H1 (cell line): ENCODE measurements around the gene CHDH. TPM values are rescaled to one million over a fixed set of nuclear protein-coding genes. Genes with fewer than 3 reads are reported as not detected.

Experiments used
- CTCF ChIA-PET: fragments of 300-600 bp; sonication (Branson Sonifier 250); formaldehyde crosslinking; loops from one replicate; lab custom pipeline; 2021; ENCODE audit not compliant: partially characterized antibody; lab: Charles Lee
- POLR2A ChIA-PET: fragments of 300-600 bp; sonication (Branson Sonifier 250); formaldehyde crosslinking; loops from one replicate; lab custom pipeline; 2021; ENCODE audit warnings: inconsistent platforms; ENCODE audit not compliant: partially characterized antibody; lab: Charles Lee
- DNase-seq, 2 experiments: peaks; one replicate each; pipeline versions ENCODE4 v3.0.0 to v3.0.0-alpha.2; 2010 to 2022; ENCODE audit warnings: low spot score in 2 of 2, low read depth in 1 of 2, mixed read lengths in 1 of 2
- FAIRE-seq: peaks from 2 replicates; lab custom pipeline; 2011; peaks lifted over from hg19 to GRCh38; lab: Jason Lieb, UNC
- H2AFZ ChIP-seq: 2 replicates; pipeline ENCODE4 v1.8.1; 2012; ENCODE audit warnings: low read length, inconsistent platforms
- H2AK5ac ChIP-seq: 2 replicates; pipeline ENCODE4 v1.6.1; 2013; ENCODE audit warnings: low read depth, low read length
- H2BK120ac ChIP-seq: replicated peaks from 2 replicates; pipeline ENCODE3; 2013; ENCODE audit warnings: low read depth, low read length, inconsistent platforms
- H2BK12ac ChIP-seq: 2 replicates; pipeline ENCODE4 v1.6.1; 2013; ENCODE audit warnings: low read depth, low read length
- H2BK15ac ChIP-seq: 2 replicates; pipeline ENCODE4 v1.6.1; 2013; ENCODE audit warnings: low read length
- H2BK20ac ChIP-seq: 2 replicates; pipeline ENCODE4 v1.6.1; 2013; ENCODE audit warnings: low read length
- H2BK5ac ChIP-seq: 2 replicates; pipeline ENCODE4 v1.6.1; 2013; ENCODE audit warnings: low read depth, low read length
- H3K14ac ChIP-seq: 2 replicates; pipeline ENCODE4 v1.6.1; 2013; ENCODE audit warnings: inconsistent platforms; ENCODE audit not compliant: insufficient read length
- H3K18ac ChIP-seq: 2 replicates; pipeline ENCODE4 v1.6.1; 2013; ENCODE audit warnings: low read length; ENCODE audit errors: extremely low read depth
- H3K23ac ChIP-seq: 2 replicates; pipeline ENCODE4 v1.6.1; 2013; ENCODE audit warnings: inconsistent platforms; ENCODE audit not compliant: insufficient read length
- H3K23me2 ChIP-seq: 2 replicates; pipeline ENCODE4 v1.6.1; 2013; ENCODE audit warnings: low read depth, low read length
- H3K27ac ChIP-seq: 2 replicates; pipeline ENCODE4 v1.6.1; 2011; ENCODE audit warnings: low read depth, low read length, inconsistent platforms
- H3K27me3 ChIP-seq, 4 experiments: replicated peaks in 1 of 4; 1 replicate in 1 of 4; 2 replicates in 3 of 4; pipeline versions ENCODE4 v1.6.1 to v1.8.1; 2011 to 2013; ENCODE audit warnings: low read length in 3 of 4, mild to moderate bottlenecking in 3 of 4, inconsistent platforms in 2 of 4, mixed read lengths in 2 of 4, moderate library complexity in 1 of 4; ENCODE audit not compliant: control insufficient read depth in 3 of 4, insufficient read depth in 3 of 4; ENCODE audit errors: extremely low read depth in 1 of 4
- H3K36me3 ChIP-seq, 4 experiments: 2 replicates each; pipeline versions ENCODE4 v1.6.1 to v1.8.1; 2011 to 2013; ENCODE audit warnings: mild to moderate bottlenecking in 4 of 4, low read length in 3 of 4, moderate library complexity in 2 of 4, control low read depth in 1 of 4, inconsistent platforms in 1 of 4; ENCODE audit not compliant: insufficient read depth in 4 of 4, control insufficient read depth in 2 of 4
- H3K4ac ChIP-seq: replicated peaks from 2 replicates; pipeline ENCODE3; 2013; ENCODE audit warnings: low read length, low read depth, mixed read lengths, inconsistent platforms; ENCODE audit not compliant: insufficient read length
- H3K4me1 ChIP-seq, 4 experiments: replicated peaks in 1 of 4; 1 replicate in 1 of 4; 2 replicates in 3 of 4; pipeline versions ENCODE4 v1.6.1 to v1.8.1; 2011 to 2013; ENCODE audit warnings: low read length in 3 of 4, inconsistent platforms in 2 of 4, mixed read lengths in 1 of 4; ENCODE audit not compliant: insufficient read depth in 4 of 4, control insufficient read depth in 3 of 4
- H3K4me2 ChIP-seq, 2 experiments: 2 replicates each; pipeline versions ENCODE4 v1.6.1 to v1.8.1; 2011 to 2013; ENCODE audit warnings: low read depth in 2 of 2, low read length in 2 of 2, control low read depth in 1 of 2, inconsistent platforms in 1 of 2, mild to moderate bottlenecking in 1 of 2; ENCODE audit not compliant: insufficient read depth in 1 of 2
- H3K4me3 ChIP-seq, 4 experiments: fragments of 200-600, 300-600 bp in 1 of 4; sonication (generic), shearing (Covaris generic), sonication (Bioruptor Twin) in 1 of 4; 2 replicates each; pipeline versions ENCODE4 v1.5.1 to v1.8.1; 2011 to 2016; ENCODE audit warnings: low read length in 4 of 4, low read depth in 3 of 4, control low read depth in 2 of 4, inconsistent platforms in 2 of 4, mild to moderate bottlenecking in 2 of 4, mixed read lengths in 1 of 4, moderate library complexity in 1 of 4; ENCODE audit not compliant: insufficient read depth in 2 of 4; ENCODE audit errors: extremely low read depth in 1 of 4
- H3K56ac ChIP-seq: replicated peaks from 2 replicates; pipeline ENCODE3; 2013; ENCODE audit warnings: low read depth, mild to moderate bottlenecking, mixed read lengths, low read length, inconsistent platforms; ENCODE audit not compliant: insufficient read length
- H3K79me1 ChIP-seq: 2 replicates; pipeline ENCODE4 v1.6.1; 2013; ENCODE audit warnings: low read depth, low read length, control low read depth
- H3K79me2 ChIP-seq, 2 experiments: 2 replicates each; pipeline versions ENCODE4 v1.6.1 to v1.8.1; 2012 to 2013; ENCODE audit warnings: low read length in 2 of 2, mild to moderate bottlenecking in 2 of 2, inconsistent platforms in 1 of 2; ENCODE audit not compliant: insufficient read depth in 2 of 2, control insufficient read depth in 1 of 2
- H3K9ac ChIP-seq, 4 experiments: replicated peaks in 1 of 4; 1 replicate in 1 of 4; 2 replicates in 3 of 4; pipeline versions ENCODE4 v1.6.1 to v1.8.1; 2011 to 2013; ENCODE audit warnings: low read depth in 3 of 4, low read length in 3 of 4, control low read depth in 2 of 4, mild to moderate bottlenecking in 2 of 4, moderate library complexity in 2 of 4, inconsistent platforms in 1 of 4; ENCODE audit errors: extremely low read depth in 1 of 4
- H3K9me3 ChIP-seq, 2 experiments: 2 replicates each; pipeline versions ENCODE4 v1.6.1 to v1.8.1; 2012 to 2013; ENCODE audit warnings: mild to moderate bottlenecking in 2 of 2, moderate library complexity in 2 of 2, control low read depth in 1 of 2, inconsistent platforms in 1 of 2, low read depth in 1 of 2, low read length in 1 of 2, mixed read lengths in 1 of 2; ENCODE audit not compliant: insufficient read depth in 2 of 2
- H4K20me1 ChIP-seq, 2 experiments: replicated peaks in 1 of 2; 2 replicates each; pipeline versions ENCODE3 to v1.8.1; 2011 to 2013; ENCODE audit warnings: inconsistent platforms in 2 of 2, low read length in 2 of 2, mild to moderate bottlenecking in 1 of 2; ENCODE audit not compliant: insufficient read depth in 2 of 2, control insufficient read depth in 1 of 2
- H4K5ac ChIP-seq: 2 replicates; pipeline ENCODE4 v1.6.1; 2013; ENCODE audit warnings: low read length, low read depth, mixed read lengths, inconsistent platforms; ENCODE audit not compliant: insufficient read length
- H4K8ac ChIP-seq: 2 replicates; pipeline ENCODE4 v1.8.0; 2013; ENCODE audit warnings: mild to moderate bottlenecking, moderate library complexity, low read length, inconsistent platforms; ENCODE audit not compliant: insufficient read depth; ENCODE audit errors: extremely low read depth
- H4K91ac ChIP-seq: replicated peaks from 2 replicates; pipeline ENCODE3; 2013; ENCODE audit warnings: low read length, mixed read lengths, inconsistent platforms; ENCODE audit not compliant: insufficient read length
- WGBS, 2 experiments: shearing (Covaris generic) in 1 of 2; methylation state at CpG; one replicate each; pipeline versions ENCODE4 v1.1.6 to v1.1.7; 2013 to 2015; ENCODE audit warnings: low lambda C conversion rate in 2 of 2, mixed read lengths in 2 of 2, inconsistent platforms in 1 of 2, low coverage in 1 of 2, missing lambda C conversion rate in 1 of 2; ENCODE audit not compliant: insufficient replicate concordance in 2 of 2, insufficient coverage in 1 of 2, insufficient read length in 1 of 2; ENCODE audit errors: extremely low coverage in 1 of 2, missing lambda C conversion rate in 1 of 2; 5-methylcytosine and 5-hydroxymethylcytosine counted together
- polyA plus RNA-seq, 7 experiments: library from polyadenylated mRNA; depleted of rRNA in 3 of 7; stranded (reverse) in 5 of 7; unstranded in 2 of 7; fragments of >200 nt in 5 of 7; fragments of 200-250 nt in 2 of 7; gene quantifications; 1 replicate in 5 of 7; 2 replicates in 1 of 7; 4 replicates in 1 of 7; pipeline versions ENCODE4 v1.2.1 to v1.2.3, GENCODE V29; 2011 to 2013; ENCODE audit warnings: missing spikeins in 2 of 7, mixed read lengths in 2 of 7
- total RNA-seq: library from RNA; stranded (reverse); fragmentation: NEBNext Ultra II Directional; extraction: Animal tissue kit (Norgen Biotek cat#: 25700); gene quantifications from 2 replicates; pipeline ENCODE4 v1.2.1, GENCODE V29; 2021

The CHDH gene
- total and polyA plus RNA-seq, 2 of the 8 experiments (the other 6 are each of a cell fraction or from before 2014, with no cell fraction given), result 4.9 to 10.3 TPM

DNA sequence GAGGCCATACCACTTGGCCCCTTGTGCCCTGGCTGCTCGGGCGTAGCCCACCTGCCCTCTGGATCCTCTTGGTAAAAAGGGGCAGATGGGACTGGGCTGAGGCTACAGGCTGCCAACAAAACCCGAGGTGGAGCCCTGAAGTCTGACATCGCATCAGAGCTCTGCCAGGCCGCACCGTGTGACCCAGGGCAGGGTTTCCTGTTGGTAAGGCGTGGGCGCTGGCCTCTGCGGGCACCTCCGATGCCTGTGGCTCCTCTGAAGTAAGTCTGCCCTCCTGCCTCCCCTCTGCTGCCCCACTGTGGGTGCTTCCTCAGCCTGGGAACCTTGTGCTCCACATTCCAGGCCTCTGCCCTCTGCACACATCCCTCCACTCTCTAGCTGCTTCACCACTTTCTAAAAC, 8.9 kb downstream of the CHDH start:
- no peak overlapping the region for H3K23ac ChIP-seq
- 0 out of 2 replicates have a peak, but pooled peaks cover 3% of the 10 kb centered on the region for H3K79me1 ChIP-seq
- H3K27me3 ChIP-seq, result no peaks in the 10 kb centered on the region
- no peak overlapping the region for H3K27ac ChIP-seq
- peaks cover 1 to 7% (median 2%) of the 10 kb centered on the region in 4 experiments; a peak in 4 of 7 replicates for H3K4me1 ChIP-seq
- no peak overlapping the region for H3K9ac ChIP-seq
- no peak overlapping the region for H3K56ac ChIP-seq
- H2BK5ac ChIP-seq, result no peak overlapping the region
- H3K23me2 ChIP-seq, result no peaks in the 10 kb centered on the region
- no peak overlapping the region for H3K4me2 ChIP-seq
- no peaks in the 10 kb centered on the region for H3K9me3 ChIP-seq
- FAIRE-seq (no peak), DNase-seq (no peak)
- H2BK12ac ChIP-seq, result no peak overlapping the region
- POLR2A ChIA-PET, result interaction anchor here (1.3 kb wide), 1 partner anchor 11 kb away, joined by 3 read pairs; no protein-coding TSS in a partner anchor
- peaks cover 0 to 4% of the 10 kb centered on the region in 2 experiments for H4K20me1 ChIP-seq
- WGBS, 2 experiments, result 93% methylated on average over 10 of the region's 10 CpGs; no CpG with 5 or more reads in 1 of the 2 experiments
- no peak overlapping the region for H4K5ac ChIP-seq
- H3K79me2 ChIP-seq, result 0 out of 4 replicates have a peak, but pooled peaks cover 0 to 3% of the 10 kb centered on the region in 2 experiments
- H2AFZ ChIP-seq, result no peak overlapping the region
- no peak overlapping the region for H3K4ac ChIP-seq
- peak overlapping the region; percentile 32; the same call in 1 of the 2 replicates for H4K8ac ChIP-seq
- H2BK15ac ChIP-seq, result no peak overlapping the region
- H3K18ac ChIP-seq, result no peak overlapping the region
- H3K4me3 ChIP-seq, result no peak overlapping the region
- CTCF ChIA-PET, result interaction anchor here (1.0 kb wide), 1 partner anchor 26 kb away, joined by 4 read pairs; no protein-coding TSS in a partner anchor
- no peak overlapping the region for H2AK5ac ChIP-seq
- H3K14ac ChIP-seq, result no peak overlapping the region
- no peak overlapping the region for H2BK20ac ChIP-seq
- H3K36me3 ChIP-seq, result peaks cover 0 to 6% (median 0%) of the 10 kb centered on the region in 4 experiments; a peak in 4 of 8 replicates
- H2BK120ac ChIP-seq, result no peak overlapping the region
- no peak overlapping the region for H4K91ac ChIP-seq
